HG03575 (cell line): Measurements from ENCODE around the gene GATD1.

Experiments
- ATAC-seq: cut with Tn5 transposase; IDR thresholded peaks from one replicate; pipeline ENCODE4 v1.9.1; 2021; ENCODE audit not compliant: unreplicated experiment, insufficient number of reproducible peaks, low FRiP score; ENCODE audit errors: extremely low read depth

GATD1 gene

DNA sequence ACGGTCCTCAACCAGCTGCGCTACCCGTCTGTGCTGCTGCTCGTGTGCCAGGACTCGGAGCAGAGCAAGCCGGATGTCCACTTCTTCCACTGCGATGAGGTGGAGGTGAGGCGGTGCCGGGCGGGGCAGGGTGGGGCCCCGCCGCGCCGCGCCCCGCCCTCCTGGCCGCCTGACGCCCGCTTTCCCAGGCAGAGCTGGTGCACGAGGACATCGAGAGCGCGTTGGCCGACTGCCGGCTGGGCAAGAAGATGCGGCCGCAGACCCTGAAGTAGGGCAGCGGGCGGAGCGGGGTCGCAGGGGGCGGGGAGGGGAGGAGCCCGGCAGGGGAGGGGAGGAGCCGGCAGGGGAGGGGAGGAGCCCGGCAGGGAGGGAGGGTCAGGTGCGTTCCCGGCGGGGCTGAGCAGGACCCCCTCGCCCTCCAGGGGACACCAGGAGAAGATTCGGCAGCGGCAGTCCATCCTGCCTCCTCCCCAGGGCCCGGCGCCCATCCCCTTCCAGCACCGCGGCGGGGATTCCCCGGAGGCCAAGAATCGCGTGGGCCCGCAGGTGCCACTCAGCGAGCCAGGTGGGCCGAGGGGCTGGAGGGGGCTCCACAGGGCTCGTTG is 56.5 kb downstream of the GATD1 start:
- ATAC-seq: no peak

DNA sequence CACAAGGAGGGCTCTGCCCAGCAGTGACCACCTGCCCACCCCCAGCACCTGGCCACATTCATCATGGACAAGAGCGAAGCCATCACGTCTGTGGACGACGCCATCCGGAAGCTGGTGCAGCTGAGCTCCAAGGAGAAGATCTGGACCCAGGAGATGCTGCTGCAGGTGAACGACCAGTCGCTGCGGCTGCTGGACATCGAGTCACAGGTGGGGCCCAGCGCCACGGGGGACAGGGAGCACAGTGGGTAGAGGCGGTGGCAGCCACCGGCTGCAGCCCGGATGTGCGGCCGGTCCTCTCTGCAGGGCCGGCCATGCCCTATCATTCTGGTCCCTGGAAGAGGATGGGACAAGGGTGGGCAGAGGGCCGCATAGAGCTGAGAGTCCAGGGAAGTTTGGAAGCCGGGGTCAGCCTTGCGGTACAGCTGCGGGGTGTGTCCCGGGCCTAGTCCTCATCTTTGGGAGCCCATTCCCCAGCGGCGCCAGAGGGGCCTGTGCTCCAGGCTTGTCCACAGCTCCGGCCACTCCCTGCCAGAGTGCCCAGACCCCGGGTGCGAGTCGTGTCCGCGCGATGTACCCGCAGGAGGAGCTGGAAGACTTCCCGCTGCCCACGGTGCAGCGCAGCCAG is 57.2 kb downstream of the GATD1 start:
- ATAC-seq: no peak

DNA sequence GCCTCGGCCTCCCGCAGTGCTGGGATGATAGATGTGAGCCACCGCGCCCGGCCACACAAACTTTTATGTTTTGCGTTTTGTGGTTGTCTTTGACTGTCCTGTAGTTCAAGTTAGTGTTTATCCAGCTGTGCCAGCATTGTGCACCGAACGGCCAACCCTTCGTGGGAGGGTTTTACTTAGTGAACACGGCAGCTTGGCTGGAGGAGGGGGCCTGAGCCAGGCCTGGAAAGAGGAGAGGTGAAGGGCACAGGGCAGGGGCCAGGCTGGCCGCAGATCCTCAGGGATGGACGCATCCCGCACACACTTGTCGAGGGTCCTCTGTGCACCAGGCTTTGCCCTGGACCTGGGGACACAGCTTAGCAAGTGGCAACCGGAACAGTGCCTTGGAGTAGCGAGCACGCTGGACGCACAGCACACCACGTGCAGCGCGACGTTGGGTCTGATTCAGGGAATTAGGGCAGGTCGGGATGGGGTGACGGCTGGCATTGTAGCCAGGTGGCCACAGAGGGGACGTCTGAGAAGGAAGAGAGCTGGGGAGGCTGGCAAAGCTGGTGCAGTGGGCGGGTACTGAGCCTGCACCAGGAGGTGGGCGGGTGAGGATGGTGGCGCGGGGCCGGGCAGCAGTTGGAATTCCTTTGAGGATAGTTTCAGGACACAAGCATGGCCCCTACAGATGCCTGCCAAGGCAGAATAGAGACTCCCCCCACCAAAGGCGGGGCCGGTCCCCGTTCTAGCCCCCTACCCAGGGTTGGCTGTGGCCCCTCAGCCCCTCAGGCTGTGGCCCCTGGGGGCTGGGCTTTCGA is 57.9 kb downstream of the GATD1 start:
- no peak for ATAC-seq
